ENCODE data around the gene RABEPK.
A peak's percentile ranks its signal among the peaks of the same experiment; 100 is the strongest.
"Not testable (repeated sequence)": the region's sequence is repeated elsewhere in the genome, so short reads cannot be mapped to it uniquely, and the experiment has no call there.

RABEPK gene

GRCh38 chr9:125189361-125190289, 10.7 kb upstream of the RABEPK start, which contains the start of gene PPP6C:
PPP6C (minus strand) TSS chr9:125189803; CDS start chr9:125189718, 85 bp downstream.
- DNase-seq, result peak; percentile 93
- in situ Hi-C loops (cut with HindIII; ENCODE audit: low pct_ligation_motif_present, low pct_unique_long_range_greater_than_20kb, low sequenced_read_pairs), result no loop called here

GRCh38 chr9:125190361-125190801, 10.0 kb upstream of the RABEPK start:
- DNase-seq, result no peak
- in situ Hi-C loops (cut with HindIII; ENCODE audit: low pct_ligation_motif_present, low pct_unique_long_range_greater_than_20kb, low sequenced_read_pairs), result no loop called here

GRCh38 chr9:125194466-125194865, 5.9 kb upstream of the RABEPK start:
- in situ Hi-C loops (cut with HindIII; ENCODE audit: low pct_ligation_motif_present, low pct_unique_long_range_greater_than_20kb, low sequenced_read_pairs), result not testable (repeated sequence)

GRCh38 chr9:125195591-125195990, 4.8 kb upstream of the RABEPK start:
- in situ Hi-C loops (cut with HindIII; ENCODE audit: low pct_ligation_motif_present, low pct_unique_long_range_greater_than_20kb, low sequenced_read_pairs); DNase-seq: not testable (repeated sequence)

More at GRCh38 chr9:125194466-125194865, 5.9 kb upstream of the RABEPK start:
- DNase-seq, result not testable (repeated sequence)

- in situ Hi-C loops (cut with HindIII; ENCODE audit: low pct_ligation_motif_present, low pct_unique_long_range_greater_than_20kb, low sequenced_read_pairs), result no loop called here
- no peak for DNase-seq
These were observed 2.7 kb downstream of the RABEPK start for GRCh38 chr9:125202846-125203618.

GRCh38 chr9:125204477-125204876, 4.1 kb downstream of the RABEPK start:
- in situ Hi-C loops (cut with HindIII; ENCODE audit: low pct_ligation_motif_present, low pct_unique_long_range_greater_than_20kb, low sequenced_read_pairs), result no loop called here

GRCh38 chr9:125214186-125214585, 13.8 kb downstream of the RABEPK start:
- DNase-seq, result no peak
- in situ Hi-C loops (cut with HindIII; ENCODE audit: low pct_ligation_motif_present, low pct_unique_long_range_greater_than_20kb, low sequenced_read_pairs), result no loop called here

More at GRCh38 chr9:125204477-125204876, 4.1 kb downstream of the RABEPK start:
- DNase-seq, result no peak

- no peak for DNase-seq
- in situ Hi-C loops (cut with HindIII; ENCODE audit: low pct_ligation_motif_present, low pct_unique_long_range_greater_than_20kb, low sequenced_read_pairs), result no loop called here
These were observed 18.3 kb downstream of the RABEPK start for GRCh38 chr9:125218621-125219020.

GRCh38 chr9:125224858-125225257, 24.5 kb downstream of the RABEPK start:
- in situ Hi-C loops (cut with HindIII; ENCODE audit: low pct_ligation_motif_present, low pct_unique_long_range_greater_than_20kb, low sequenced_read_pairs); DNase-seq: not testable (repeated sequence)

GRCh38 chr9:125227761-125228160, 27.4 kb downstream of the RABEPK start:
- in situ Hi-C loops (cut with HindIII; ENCODE audit: low pct_ligation_motif_present, low pct_unique_long_range_greater_than_20kb, low sequenced_read_pairs), result no loop called here
- DNase-seq, result no peak

- in situ Hi-C loops (cut with HindIII; ENCODE audit: low pct_ligation_motif_present, low pct_unique_long_range_greater_than_20kb, low sequenced_read_pairs), result no loop called here
- peak; percentile 93 for DNase-seq
These were observed 33.3 kb downstream of the RABEPK start for GRCh38 chr9:125233678-125234077.

- in situ Hi-C loops (cut with HindIII; ENCODE audit: low pct_ligation_motif_present, low pct_unique_long_range_greater_than_20kb, low sequenced_read_pairs); DNase-seq: not testable (repeated sequence)
These were observed 33.8 kb downstream of the RABEPK start for GRCh38 chr9:125234099-125234498.

- DNase-seq, result no peak
- in situ Hi-C loops (cut with HindIII; ENCODE audit: low pct_ligation_motif_present, low pct_unique_long_range_greater_than_20kb, low sequenced_read_pairs), result no loop called here
These were observed 35.6 kb downstream of the RABEPK start for GRCh38 chr9:125235804-125236519.

- DNase-seq; in situ Hi-C loops (cut with HindIII; ENCODE audit: low pct_ligation_motif_present, low pct_unique_long_range_greater_than_20kb, low sequenced_read_pairs): not testable (repeated sequence)
These were observed 36.3 kb downstream of the RABEPK start for GRCh38 chr9:125236520-125237159.

- DNase-seq, result no peak
- in situ Hi-C loops (cut with HindIII; ENCODE audit: low pct_ligation_motif_present, low pct_unique_long_range_greater_than_20kb, low sequenced_read_pairs), result no loop called here
These were observed 38.0 kb downstream of the RABEPK start for GRCh38 chr9:125238127-125238914.

GRCh38 chr9:125238915-125239446, 38.6 kb downstream of the RABEPK start:
- in situ Hi-C loops (cut with HindIII; ENCODE audit: low pct_ligation_motif_present, low pct_unique_long_range_greater_than_20kb, low sequenced_read_pairs), result no loop called here
- DNase-seq, result no peak
